ENCODE data around the gene PYDC1. TPM values are rescaled to one million over a fixed set of nuclear protein-coding genes. Genes with fewer than 3 reads are reported as not detected.

The PYDC1 gene
- total and polyA plus RNA-seq, 2 of the 13 experiments (the other 11 are each of a cell fraction or from before 2014, with no cell fraction given): not detected

- no peak for TF ChIP-seq ELK4 (CRISPR knock-in tag; IDR thresholded peaks at IDR 0.05; ENCODE audit: borderline replicate concordance)
- TF ChIP-seq ZC3H4 (CRISPR knock-in tag; IDR thresholded peaks at IDR 0.05; ENCODE audit: borderline replicate concordance): no peak
- 0 out of 2 replicates have a peak, but pooled peaks have one; percentile 9 for TF ChIP-seq ADNP (CRISPR knock-in tag; IDR thresholded peaks at IDR 0.05)
- TF ChIP-seq ZNF160 (CRISPR knock-in tag; IDR thresholded peaks at IDR 0.05): no peak
- no peak for TF ChIP-seq KDM1A (CRISPR knock-in tag; IDR thresholded peaks at IDR 0.05)
- no peak for TF ChIP-seq NCOA2 (CRISPR knock-in tag; IDR thresholded peaks at IDR 0.05)
- TF ChIP-seq ZNF441 (CRISPR knock-in tag; IDR thresholded peaks at IDR 0.05; ENCODE audit: borderline replicate concordance): 0 out of 2 replicates have a peak, but pooled peaks have one; percentile 22
- no peak for TF ChIP-seq NR2F6 (IDR thresholded peaks at IDR 0.05)
- TF ChIP-seq NR2F6 (CRISPR knock-in tag; IDR thresholded peaks at IDR 0.05): peak; percentile 57; the same call in 1 of the 2 replicates
- TF ChIP-seq KLF12 (CRISPR knock-in tag; IDR thresholded peaks at IDR 0.05; ENCODE audit: borderline replicate concordance): no peak
- TF ChIP-seq ZNF407 (CRISPR knock-in tag; IDR thresholded peaks at IDR 0.05; ENCODE audit: not compliant biosample characterization): no peak
- no peak for TF ChIP-seq ZNF549 (CRISPR knock-in tag; IDR thresholded peaks at IDR 0.05)
- TF ChIP-seq NR0B2 (CRISPR knock-in tag; IDR thresholded peaks at IDR 0.05): no peak
- TF ChIP-seq ZMYM3 (CRISPR knock-in tag; IDR thresholded peaks at IDR 0.05): 0 out of 2 replicates have a peak, but pooled peaks have one; percentile 57
- peak; percentile 51; the same call in 1 of the 2 replicates for TF ChIP-seq NR2C2 (CRISPR knock-in tag; IDR thresholded peaks at IDR 0.05; ENCODE audit: borderline replicate concordance)
These were observed 48.1 kb downstream of the PYDC1 start (continued) for GRCh38 chr16:31168848-31169247.

All from HepG2 (cell line).